GM19455 (cell line): ENCODE measurements around the gene EPB42.
"Not testable (repeated sequence)": the region's sequence is repeated elsewhere in the genome, so short reads cannot be mapped to it uniquely, and the experiment has no call there.

Experiments
- ATAC-seq: cut with Tn5 transposase; IDR thresholded peaks from one replicate; pipeline ENCODE4 v1.9.1; 2021; ENCODE audit not compliant: unreplicated experiment

The EPB42 gene

GRCh38 chr15:43213466-43213865, 7.4 kb downstream of the EPB42 start:
- ATAC-seq: no peak

GRCh38 chr15:43212951-43213350, 7.9 kb downstream of the EPB42 start:
- ATAC-seq: no peak

- ATAC-seq: no peak
These were observed 8.5 kb downstream of the EPB42 start for GRCh38 chr15:43212299-43212698.

- no peak for ATAC-seq
These were observed 9.5 kb downstream of the EPB42 start for GRCh38 chr15:43211224-43211735.

- no peak for ATAC-seq
These were observed 10.0 kb downstream of the EPB42 start for GRCh38 chr15:43210807-43211206.

GRCh38 chr15:43210172-43210745, 10.6 kb downstream of the EPB42 start:
- ATAC-seq: no peak

- ATAC-seq: no peak
These were observed 11.6 kb downstream of the EPB42 start for GRCh38 chr15:43209059-43209824.

- ATAC-seq: no peak
These were observed 12.5 kb downstream of the EPB42 start for GRCh38 chr15:43208052-43209002.

GRCh38 chr15:43207024-43207423, 13.8 kb downstream of the EPB42 start:
- no peak for ATAC-seq

- no peak for ATAC-seq
These were observed 14.8 kb downstream of the EPB42 start for GRCh38 chr15:43206054-43206453.

GRCh38 chr15:43204016-43204901, 16.6 kb downstream of the EPB42 start:
- ATAC-seq: no peak

- ATAC-seq: no peak
These were observed 20.8 kb downstream of the EPB42 start for GRCh38 chr15:43199945-43200488.

GRCh38 chr15:43198992-43199391, 21.8 kb downstream of the EPB42 start:
- no peak for ATAC-seq

GRCh38 chr15:43198556-43198955, 22.3 kb downstream of the EPB42 start:
- not testable (repeated sequence) for ATAC-seq

- ATAC-seq: not testable (repeated sequence)
These were observed 23.0 kb downstream of the EPB42 start for GRCh38 chr15:43197773-43198172.

GRCh38 chr15:43196760-43197548, 23.9 kb downstream of the EPB42 start:
- no peak for ATAC-seq

- ATAC-seq: no peak
These were observed 26.0 kb downstream of the EPB42 start for GRCh38 chr15:43194795-43195194.

GRCh38 chr15:43193710-43194109, 27.1 kb downstream of the EPB42 start:
- no peak for ATAC-seq

- ATAC-seq: no peak
These were observed 30.6 kb downstream of the EPB42 start for GRCh38 chr15:43190178-43190577.
